Bronchial epithelial cell (primary cell): ENCODE results near the gene EFNA2. TPM values are rescaled to one million over a fixed set of nuclear protein-coding genes. Genes with fewer than 3 reads are reported as not detected.
A peak's percentile ranks its signal among the peaks of the same experiment; 100 is the strongest.
"Not testable (repeated sequence)": the region's sequence is repeated elsewhere in the genome, so short reads cannot be mapped to it uniquely, and the experiment has no call there.

Source experiments
- DNase-seq: peaks from one replicate; pipeline ENCODE4 v3.0.0-alpha.2; 2010; ENCODE audit warnings: low read depth
- FAIRE-seq: peaks from 2 replicates; lab custom pipeline; 2011; peaks lifted over from hg19 to GRCh38; lab: Jason Lieb, UNC
- H3K27me3 ChIP-seq: 2 replicates; pipeline ENCODE4 v1.5.1; 2011; ENCODE audit warnings: low read length; ENCODE audit not compliant: control insufficient read depth, insufficient read depth
- H3K36me3 ChIP-seq: 2 replicates; pipeline ENCODE4 v1.5.1; 2011; ENCODE audit warnings: low read length; ENCODE audit not compliant: control insufficient read depth, insufficient read depth
- H3K4me3 ChIP-seq: 2 replicates; pipeline ENCODE4 v1.5.1; 2011; ENCODE audit warnings: mild to moderate bottlenecking, low read depth, low read length, control low read depth
- CTCF ChIP-seq: IDR thresholded peaks from 2 replicates; pipeline ENCODE4 v1.5.1; 2011; ENCODE audit warnings: mild to moderate bottlenecking, moderate library complexity, low read length, control low read depth, inconsistent platforms; ENCODE audit not compliant: insufficient read depth, severe bottlenecking
- total RNA-seq: library from RNA; depleted of rRNA; stranded (reverse); fragments of >200 nt; gene quantifications from 2 replicates; pipeline ENCODE4 v1.2.1, GENCODE V29; 2014

Gene EFNA2
- total RNA-seq, 1 donor from 2014 or later, result not detected

- no peak overlapping the region for H3K4me3 ChIP-seq
- FAIRE-seq (no peak), DNase-seq (no peak)
- no peaks in the 10 kb centered on the region for H3K27me3 ChIP-seq
- TF ChIP-seq CTCF, result no peak
- H3K36me3 ChIP-seq, result peaks cover 3% of the 10 kb centered on the region
Measured at GRCh38 chr19:1244693-1245451, 40.8 kb upstream of the EFNA2 start.

- Histone ChIP-seq H3K36me3 (peaks cover 6% of the 10 kb centered on the region), H3K27me3 (no peaks in the 10 kb centered on the region), H3K4me3 (no peak overlapping the region)
- FAIRE-seq, result no peak
- DNase-seq, result no peak
- no peak for TF ChIP-seq CTCF
Measured at GRCh38 chr19:1245494-1246264, 40.0 kb upstream of the EFNA2 start.

- peak; percentile 43 for FAIRE-seq
- peaks cover 12% of the 10 kb centered on the region for H3K36me3 ChIP-seq
- H3K4me3 ChIP-seq, H3K27me3 ChIP-seq, DNase-seq: not testable (repeated sequence)
Measured at GRCh38 chr19:1246265-1247087, 39.2 kb upstream of the EFNA2 start.

GRCh38 chr19:1247748-1248138 is 37.9 kb upstream of the EFNA2 start:
- Histone ChIP-seq H3K4me3 (peak overlapping the region; percentile 86), H3K36me3 (peaks cover 16% of the 10 kb centered on the region), H3K27me3 (no peaks in the 10 kb centered on the region)
- DNase-seq, result no peak
- TF ChIP-seq CTCF, result no peak
- no peak for FAIRE-seq

GRCh38 chr19:1248139-1248785 is 37.4 kb upstream of the EFNA2 start, which contains the start of gene MIDN:
Gene MIDN, plus strand, starts transcription at chr19:1248583. Its CDS starts 1,714 bp downstream, at chr19:1250297.
- Histone ChIP-seq H3K36me3 (peaks cover 16% of the 10 kb centered on the region), H3K27me3 (no peaks in the 10 kb centered on the region), H3K4me3 (peak within 1 kb of the TSS; percentile 86)
- DNase-seq (peak; percentile 57), FAIRE-seq (no peak)
- TF ChIP-seq CTCF, result peak; percentile 41
